ENCODE data around the gene DOCK8. TPM values are rescaled to one million over a fixed set of nuclear protein-coding genes. Genes with fewer than 3 reads are reported as not detected.
A peak's percentile ranks its signal among the peaks of the same experiment; 100 is the strongest.
"Not testable (repeated sequence)": the region's sequence is repeated elsewhere in the genome, so short reads cannot be mapped to it uniquely, and the experiment has no call there.

Gene DOCK8
- total and polyA plus RNA-seq, 2 of the 13 experiments (the other 11 are each of a cell fraction or from before 2014, with no cell fraction given): 0.28 to 0.38 TPM

DNA sequence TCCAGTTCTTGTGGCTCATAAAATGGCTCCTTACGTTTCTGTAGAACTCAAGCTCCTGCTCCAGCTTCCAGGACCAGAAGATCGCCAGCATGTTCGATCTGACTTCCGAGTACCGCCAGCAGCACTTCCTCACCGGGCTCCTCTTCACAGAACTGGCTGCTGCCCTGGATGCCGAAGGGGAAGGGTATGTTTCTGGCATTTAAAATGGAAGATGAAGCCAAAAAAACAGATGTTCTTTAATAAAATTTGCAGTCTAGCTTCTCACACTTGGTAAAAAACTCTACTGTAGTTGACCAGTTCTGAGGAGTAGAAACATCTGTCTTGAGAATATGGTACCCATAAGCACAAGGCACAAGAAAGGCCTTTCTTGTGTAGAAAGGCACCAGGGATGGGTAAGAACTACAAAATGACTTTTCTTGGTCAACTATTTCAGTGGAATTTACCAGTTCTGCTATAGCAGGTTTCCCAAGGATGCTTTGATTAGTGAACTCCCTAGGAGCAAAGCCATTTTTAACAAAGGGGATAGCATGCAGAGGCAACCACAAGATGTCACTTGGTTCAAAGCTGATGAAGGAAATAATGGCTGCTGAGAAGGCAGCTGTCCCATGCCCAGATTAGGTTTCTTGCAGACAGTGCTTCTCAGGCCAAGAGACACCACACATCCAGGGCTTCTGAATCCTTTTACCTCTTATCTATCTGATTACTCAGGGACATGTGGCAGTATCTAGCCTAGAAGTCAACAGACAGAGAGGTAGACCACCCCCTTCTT is 192.4 kb downstream of the DOCK8 start:
- H3K27me3 ChIP-seq (ENCODE audit: control insufficient read depth in 1 of 2, insufficient read depth in 2 of 2, low read length in 2 of 2): no peaks in the 10 kb centered on the region
- H3K79me2 ChIP-seq (ENCODE audit: insufficient read depth, low read length): no peaks in the 10 kb centered on the region
- TF ChIP-seq ZSCAN25 (CRISPR knock-in tag; IDR thresholded peaks at IDR 0.05) (no peak), STAG1 (CRISPR knock-in tag; IDR thresholded peaks at IDR 0.05) (0 out of 2 replicates have a peak, but pooled peaks have one; percentile 23)
- no peak for FAIRE-seq
- H3K27ac ChIP-seq (ENCODE audit: extremely low read length, insufficient read depth, low read length): no peak overlapping the region
- H2AFZ ChIP-seq (ENCODE audit: low read length): no peak overlapping the region
- no peaks in the 10 kb centered on the region for H3K4me1 ChIP-seq (ENCODE audit: insufficient read depth, low read length)
- ChIA-PET POLR2A (no interaction called here), CTCF (ENCODE audit: low intra/inter-chr PET ratio, low total read pairs) (no interaction called here)
- no peak overlapping the region for H3K9ac ChIP-seq (ENCODE audit: insufficient read depth, low read depth, low read length)
- in situ Hi-C loops (cut with HindIII; ENCODE audit: extremely low pct_ligation_motif_present, low pct_unique_long_range_greater_than_20kb) (no loop called here), intact Hi-C loops (cut with micrococcal nuclease; ENCODE audit: unreplicated experiment) (no loop called here)
- H4K20me1 ChIP-seq (ENCODE audit: insufficient read depth, low read length): no peaks in the 10 kb centered on the region
- no peak overlapping the region for H3K4me3 ChIP-seq (replicated peaks in 1 of 3; ENCODE audit: insufficient read depth in 1 of 3, low read depth in 2 of 3, low read length in 3 of 3)
- WGBS (ENCODE audit: low lambda C conversion rate): 85% methylated on average over 5 of the region's 7 CpGs
- H3K36me3 ChIP-seq (replicated peaks in 1 of 2; ENCODE audit: control insufficient read depth in 1 of 2, insufficient read depth in 2 of 2, low read length in 2 of 2): no peaks in the 10 kb centered on the region
- H3K4me2 ChIP-seq (ENCODE audit: low read depth, low read length): no peak overlapping the region
- no peaks in the 10 kb centered on the region for H3K9me3 ChIP-seq (ENCODE audit: low read length)
- ATAC-seq: no peak
- BruUV-seq (replicated peaks): no TSS peak
- DNase-seq (ENCODE audit: low spot score): no peak

DNA sequence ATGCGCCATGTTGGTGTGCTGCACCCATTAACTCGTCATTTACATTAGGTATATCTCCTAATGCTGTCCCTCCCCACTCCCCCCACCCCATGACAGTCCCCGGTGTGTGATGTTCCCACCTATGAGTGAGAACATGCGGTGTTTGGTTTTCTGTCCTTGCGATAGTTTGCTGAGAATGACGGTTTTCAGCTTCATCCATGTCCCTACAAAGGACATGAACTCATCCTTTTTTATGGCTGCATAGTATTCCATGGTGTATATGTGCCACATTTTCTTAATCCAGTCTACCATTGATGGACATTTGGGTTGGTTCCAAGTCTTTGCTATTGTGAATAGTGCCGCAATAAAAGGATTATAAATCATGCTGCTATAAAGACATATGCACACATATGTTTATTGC is 195.0 kb downstream of the DOCK8 start:
- H3K79me2 ChIP-seq (ENCODE audit: insufficient read depth, low read length); H3K36me3 ChIP-seq (replicated peaks in 1 of 2; ENCODE audit: control insufficient read depth in 1 of 2, insufficient read depth in 2 of 2, low read length in 2 of 2); H2AFZ ChIP-seq (ENCODE audit: low read length); H3K9ac ChIP-seq (ENCODE audit: insufficient read depth, low read depth, low read length); H3K27ac ChIP-seq (ENCODE audit: extremely low read length, insufficient read depth, low read length); ATAC-seq; CTCF ChIA-PET (ENCODE audit: low intra/inter-chr PET ratio, low total read pairs); POLR2A ChIA-PET; in situ Hi-C loops (cut with HindIII; ENCODE audit: extremely low pct_ligation_motif_present, low pct_unique_long_range_greater_than_20kb); H3K4me3 ChIP-seq (replicated peaks in 1 of 3; ENCODE audit: insufficient read depth in 1 of 3, low read depth in 2 of 3, low read length in 3 of 3); DNase-seq (ENCODE audit: low spot score); H3K9me3 ChIP-seq (ENCODE audit: low read length); BruUV-seq (replicated peaks); intact Hi-C loops (cut with micrococcal nuclease; ENCODE audit: unreplicated experiment); H3K27me3 ChIP-seq (ENCODE audit: control insufficient read depth in 1 of 2, insufficient read depth in 2 of 2, low read length in 2 of 2); H3K4me2 ChIP-seq (ENCODE audit: low read depth, low read length); FAIRE-seq; H4K20me1 ChIP-seq (ENCODE audit: insufficient read depth, low read length); H3K4me1 ChIP-seq (ENCODE audit: insufficient read depth, low read length): not testable (repeated sequence)
- 57% methylated on average over 7 of the region's 7 CpGs for WGBS (ENCODE audit: low lambda C conversion rate)
